IMR-90 (cell line): ENCODE data around the gene RAD51B. TPM values are rescaled to one million over a fixed set of nuclear protein-coding genes. Genes with fewer than 3 reads are reported as not detected.

ENCODE experiments used
- ATAC-seq: fragments of 200-7000 bp; cut with Tn5 transposase; 2 replicates; pipeline ENCODE4 v1.9.1; 2020; ENCODE audit warnings: low read depth, mild to moderate bottlenecking, moderate library complexity
- BruUV-seq: library from RNA; stranded (reverse); fragments of 400-500 nt; replicated peaks from 2 replicates; lab custom pipeline; 2021; lab: Mats Ljungman, UMichigan
- CTCF ChIA-PET: fragments of 300-600 bp; formaldehyde crosslinking; extraction: SDS; loops from one replicate; lab custom pipeline; 2021; ENCODE audit warnings: antibody characterized with exemption; lab: Yijun Ruan, JAX
- POLR2A ChIA-PET: fragments of 300-600 bp; sonication (Branson Sonifier 250); formaldehyde crosslinking; loops from one replicate; lab custom pipeline; 2022; ENCODE audit warnings: antibody characterized with exemption; ENCODE audit not compliant: unreplicated experiment; lab: Charles Lee
- DNase-seq: peaks from one replicate; pipeline ENCODE4 v3.0.0; 2013
- H2AFZ ChIP-seq: replicated peaks from 2 replicates; pipeline ENCODE3; 2013; ENCODE audit warnings: low read length, mild to moderate bottlenecking; ENCODE audit not compliant: poor library complexity
- H2AK5ac ChIP-seq: 2 replicates; pipeline ENCODE4 v1.6.1; 2013; ENCODE audit warnings: low read depth, low read length, inconsistent platforms
- H2AK9ac ChIP-seq: replicated peaks from 2 replicates; pipeline ENCODE3; 2013; ENCODE audit warnings: mild to moderate bottlenecking, low read depth, low read length, moderate library complexity; ENCODE audit not compliant: poor library complexity
- H2BK120ac ChIP-seq: 2 replicates; pipeline ENCODE4 v1.6.1; 2013; ENCODE audit warnings: low read depth, low read length, inconsistent platforms
- H2BK15ac ChIP-seq: 3 replicates; pipeline ENCODE4 v1.6.1; 2013; ENCODE audit warnings: low read depth, low read length, inconsistent platforms
- H2BK20ac ChIP-seq: 2 replicates; pipeline ENCODE4 v1.6.1; 2013; ENCODE audit warnings: low read depth, mild to moderate bottlenecking, inconsistent platforms, low read length, moderate library complexity
- H2BK5ac ChIP-seq: 2 replicates; pipeline ENCODE4 v1.6.1; 2013; ENCODE audit warnings: mild to moderate bottlenecking, low read depth, low read length, inconsistent platforms; ENCODE audit not compliant: poor library complexity, severe bottlenecking
- H3K14ac ChIP-seq: replicated peaks from 2 replicates; pipeline ENCODE4 v1.6.1; 2013; ENCODE audit warnings: low read depth, low read length, inconsistent platforms
- H3K18ac ChIP-seq: 2 replicates; pipeline ENCODE4 v1.6.1; 2013; ENCODE audit warnings: low read depth, low read length, control low read depth
- H3K23ac ChIP-seq: 2 replicates; pipeline ENCODE4 v1.6.1; 2013; ENCODE audit warnings: low read depth, low read length, inconsistent platforms
- H3K27ac ChIP-seq: 2 replicates; pipeline ENCODE4 v1.5.1; 2013; ENCODE audit warnings: mild to moderate bottlenecking, control low read depth, low read length; ENCODE audit not compliant: insufficient read depth
- H3K27me3 ChIP-seq: 2 replicates; pipeline ENCODE4 v1.6.1; 2013; ENCODE audit warnings: low read length; ENCODE audit not compliant: control insufficient read depth, insufficient read depth
- H3K36me3 ChIP-seq: 2 replicates; pipeline ENCODE4 v1.6.1; 2013; ENCODE audit warnings: low read length, mixed read lengths; ENCODE audit not compliant: control insufficient read depth, insufficient read depth
- H3K4ac ChIP-seq: 2 replicates; pipeline ENCODE4 v1.6.1; 2013; ENCODE audit warnings: low read depth, low read length, inconsistent platforms
- H3K4me1 ChIP-seq: 2 replicates; pipeline ENCODE4 v1.6.1; 2013; ENCODE audit warnings: low read length, mixed read lengths; ENCODE audit not compliant: control insufficient read depth, insufficient read depth
- H3K4me2 ChIP-seq: 2 replicates; pipeline ENCODE4 v1.6.1; 2013; ENCODE audit warnings: low read depth, mild to moderate bottlenecking, control low read depth, low read length, moderate library complexity
- H3K4me3 ChIP-seq: 2 replicates; pipeline ENCODE4 v1.5.1; 2013; ENCODE audit warnings: low read depth, mild to moderate bottlenecking, control low read depth, low read length, moderate library complexity; ENCODE audit not compliant: insufficient read depth
- H3K56ac ChIP-seq: 2 replicates; pipeline ENCODE4 v1.6.1; 2013; ENCODE audit warnings: low read length, inconsistent platforms; ENCODE audit not compliant: insufficient read depth; ENCODE audit errors: extremely low read depth
- H3K79me1 ChIP-seq, 2 experiments: 2 replicates each; pipeline ENCODE4 v1.6.1; 2013; ENCODE audit warnings: low read length in 2 of 2, inconsistent platforms in 1 of 2, low read depth in 1 of 2
- H3K9ac ChIP-seq: 2 replicates; pipeline ENCODE4 v1.6.1; 2013; ENCODE audit warnings: low read depth, low read length, control low read depth
- H3K9me1 ChIP-seq: 2 replicates; pipeline ENCODE4 v1.6.1; 2013; ENCODE audit warnings: low read length, inconsistent platforms; ENCODE audit not compliant: insufficient read depth
- H3K9me3 ChIP-seq: 2 replicates; pipeline ENCODE4 v1.6.1; 2013; ENCODE audit warnings: low read length; ENCODE audit not compliant: control insufficient read depth, insufficient read depth
- H4K20me1 ChIP-seq: 2 replicates; pipeline ENCODE4 v1.6.1; 2013; ENCODE audit warnings: low read length, inconsistent platforms; ENCODE audit not compliant: insufficient read depth
- H4K5ac ChIP-seq: 2 replicates; pipeline ENCODE4 v1.6.1; 2013; ENCODE audit warnings: mild to moderate bottlenecking, low read depth, low read length, control low read depth
- H4K8ac ChIP-seq, 2 experiments: 2 replicates each; pipeline ENCODE4 v1.6.1; 2013; ENCODE audit warnings: low read depth in 2 of 2, low read length in 2 of 2, control low read depth in 1 of 2, inconsistent platforms in 1 of 2
- H4K91ac ChIP-seq: 2 replicates; pipeline ENCODE4 v1.6.1; 2013; ENCODE audit warnings: low read depth, low read length, inconsistent platforms; ENCODE audit not compliant: insufficient read depth
- BHLHE40 ChIP-seq: fragments of 150-350 bp; IDR thresholded peaks from 2 replicates; pipeline ENCODE4 v1.6.1; 2016; ENCODE audit warnings: mild to moderate bottlenecking, low read depth, low read length
- CEBPB ChIP-seq: IDR thresholded peaks from 2 replicates; pipeline ENCODE4 v1.6.1; 2012; ENCODE audit warnings: low read depth, low read length, improper control_type of control experiment
- CHD1 ChIP-seq: IDR thresholded peaks from 2 replicates; pipeline ENCODE4 v1.6.1; 2012; ENCODE audit warnings: low read depth, low read length, improper control_type of control experiment
- CTCF ChIP-seq: conservative IDR thresholded peaks from 2 replicates; pipeline ENCODE4 v1.5.1; 2012; ENCODE audit warnings: mild to moderate bottlenecking, low read depth, low read length, improper control_type of control experiment
- ELK1 ChIP-seq: fragments of 150-350 bp; IDR thresholded peaks from 2 replicates; pipeline ENCODE4 v1.6.1; 2016; ENCODE audit warnings: low read depth, mild to moderate bottlenecking, low read length, moderate library complexity, borderline replicate concordance
- FOS ChIP-seq: fragments of 150-350 bp; IDR thresholded peaks from 2 replicates; pipeline ENCODE4 v1.6.1; 2016; ENCODE audit warnings: low read depth, low read length
- MAFK ChIP-seq: IDR thresholded peaks from 2 replicates; pipeline ENCODE4 v1.6.1; 2012; ENCODE audit warnings: low read depth, low read length, improper control_type of control experiment
- MAZ ChIP-seq: IDR thresholded peaks from 2 replicates; pipeline ENCODE4 v1.6.1; 2012; ENCODE audit warnings: low read depth, mild to moderate bottlenecking, low read length, improper control_type of control experiment, moderate library complexity, borderline replicate concordance
- MXI1 ChIP-seq: IDR thresholded peaks from 2 replicates; pipeline ENCODE4 v1.6.1; 2012; ENCODE audit warnings: low read depth, mild to moderate bottlenecking, low read length, moderate library complexity, borderline replicate concordance
- NFE2L2 ChIP-seq: fragments of 150-350 bp; IDR thresholded peaks from 2 replicates; pipeline ENCODE4 v1.6.1; 2016; ENCODE audit warnings: low read depth, mild to moderate bottlenecking, low read length
- POLR2A ChIP-seq: IDR thresholded peaks from 2 replicates; pipeline ENCODE4 v1.6.1; 2012; ENCODE audit warnings: mild to moderate bottlenecking, low read depth, low read length
- RAD21 ChIP-seq: IDR thresholded peaks from 2 replicates; pipeline ENCODE4 v1.6.1; 2012; ENCODE audit warnings: low read length, improper control_type of control experiment
- RCOR1 ChIP-seq: IDR thresholded peaks from 2 replicates; pipeline ENCODE4 v1.6.1; 2012; ENCODE audit warnings: mild to moderate bottlenecking, low read length, improper control_type of control experiment; ENCODE audit not compliant: insufficient replicate concordance
- RFX5 ChIP-seq: IDR thresholded peaks from 2 replicates; pipeline ENCODE4 v1.8.0; 2012; ENCODE audit warnings: low read depth, mild to moderate bottlenecking, low read length, moderate library complexity
- SMC3 ChIP-seq: fragments of 150-350 bp; IDR thresholded peaks from 2 replicates; pipeline ENCODE4 v1.6.1; 2016; ENCODE audit warnings: low read depth, mild to moderate bottlenecking, antibody characterized with exemption, low read length, moderate library complexity
- USF2 ChIP-seq: fragments of 150-350 bp; IDR thresholded peaks from 2 replicates; pipeline ENCODE4 v1.6.1; 2017; ENCODE audit warnings: mild to moderate bottlenecking, antibody characterized with exemption, low read length, low read depth
- WGBS, 2 experiments: methylation state at CpG; one replicate each; pipeline versions ENCODE4 v1.1.5 to v1.1.7; 2013; ENCODE audit warnings: missing lambda C conversion rate in 2 of 2; ENCODE audit not compliant: insufficient read length in 1 of 2; ENCODE audit errors: extremely low coverage in 2 of 2; 5-methylcytosine and 5-hydroxymethylcytosine counted together
- dilution Hi-C: fragments of 300-500 bp; cut with HindIII; formaldehyde crosslinking; loops from one replicate; pipeline ENCODE4 v1.14.3; 2018; ENCODE audit warnings: low sequenced_read_pairs; ENCODE audit not compliant: unreplicated experiment
- in situ Hi-C: fragments of 300-500 bp; cut with MboI; formaldehyde crosslinking; loops from 3 replicates; pipeline ENCODE4 v1.14.3; 2019; ENCODE audit warnings: low sequenced_read_pairs, inconsistent platforms, mixed read lengths
- intact Hi-C: fragments of 100-400 bp; cut with micrococcal nuclease; formaldehyde crosslinking; loops from 2 replicates; pipeline ENCODE4 v1.10.0; 2022
- polyA plus RNA-seq, 3 experiments: library from polyadenylated mRNA; depleted of rRNA; stranded (reverse); fragments of >200 nt; gene quantifications; 2 replicates each; pipeline ENCODE4 v1.2.3, GENCODE V29; 2012; ENCODE audit warnings: low replicate concordance in 1 of 3
- total RNA-seq: library from RNA; depleted of rRNA; stranded (reverse); fragments of >200 nt; gene quantifications from 2 replicates; pipeline ENCODE4 v1.2.3, GENCODE V29; 2012

The RAD51B gene
- total and polyA plus RNA-seq, 2 of the 4 experiments (the other 2 are of a cell fraction) = 5.1 to 18.8 TPM

DNA sequence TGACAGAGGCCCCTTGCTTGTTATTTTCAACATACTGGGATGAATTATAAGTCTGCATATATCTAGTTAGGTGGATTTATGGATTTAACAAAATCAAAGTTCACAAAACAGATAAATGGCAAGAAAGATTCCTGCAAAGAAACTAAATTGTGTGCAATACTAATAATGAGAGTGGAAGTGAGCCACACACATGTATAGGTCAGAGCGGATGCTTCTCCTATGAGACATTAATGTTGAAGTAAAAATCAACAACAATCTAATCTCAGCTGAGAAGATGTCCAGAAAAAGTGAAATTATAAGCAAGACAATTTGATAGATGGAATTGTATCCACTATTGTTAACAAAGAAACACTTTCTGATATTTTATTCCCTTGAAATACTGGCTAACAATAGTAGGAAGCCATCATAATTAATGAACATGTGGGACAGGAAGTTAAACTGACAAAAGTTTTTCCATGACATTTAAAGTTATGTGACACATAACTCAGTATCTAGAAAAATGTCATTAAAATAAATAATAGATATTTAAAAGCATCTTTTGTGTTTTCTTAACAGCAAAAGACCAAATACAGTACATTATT lies 39.7 kb downstream of the RAD51B start:
- ChIA-PET CTCF (no interaction called here), POLR2A (no interaction called here)
- no peak overlapping the region for H3K27ac ChIP-seq
- H4K8ac ChIP-seq = no peak overlapping the region
- 0 out of 2 replicates have a peak, but pooled peaks cover 3% of the 10 kb centered on the region for H3K9me1 ChIP-seq
- no peak overlapping the region for H2AK5ac ChIP-seq
- no peak for TF ChIP-seq SMC3
- no peak for TF ChIP-seq POLR2A
- no peak for TF ChIP-seq MAZ
- no peak for TF ChIP-seq RCOR1
- TF ChIP-seq USF2 = no peak
- no peak for TF ChIP-seq CHD1
- TF ChIP-seq NFE2L2 = no peak
- no peak for TF ChIP-seq MAFK
- TF ChIP-seq ELK1 = no peak
- TF ChIP-seq CTCF = no peak
- TF ChIP-seq RAD21 = no peak
- no peak for TF ChIP-seq CEBPB
- TF ChIP-seq RFX5 = no peak
- TF ChIP-seq MXI1 = no peak
- TF ChIP-seq FOS = no peak
- TF ChIP-seq BHLHE40 = no peak
- H3K23ac ChIP-seq = no peak overlapping the region
- dilution Hi-C loops = no loop called here
- no peak overlapping the region for H2BK5ac ChIP-seq
- in situ Hi-C loops = no loop called here
- no CpG with 5 or more reads among the region's 1 CpG for WGBS, 2 experiments
- H3K4ac ChIP-seq = no peak overlapping the region; the same call in 1 of the 2 replicates
- no peak overlapping the region for H4K91ac ChIP-seq
- no peak overlapping the region for H4K5ac ChIP-seq
- no peaks in the 10 kb centered on the region for H4K20me1 ChIP-seq
- no peak overlapping the region for H2BK20ac ChIP-seq
- no peaks in the 10 kb centered on the region for H3K4me1 ChIP-seq
- no peak overlapping the region for H3K14ac ChIP-seq
- H3K4me2 ChIP-seq = no peak overlapping the region
- no peak overlapping the region for H2AK9ac ChIP-seq
- intact Hi-C loops = no loop called here
- no peaks in the 10 kb centered on the region for H3K27me3 ChIP-seq
- no peaks in the 10 kb centered on the region for H3K36me3 ChIP-seq
- no peak overlapping the region for H2AFZ ChIP-seq
- H3K9ac ChIP-seq = no peak overlapping the region
- H3K18ac ChIP-seq = no peak overlapping the region
- H3K9me3 ChIP-seq = no peaks in the 10 kb centered on the region
- BruUV-seq = no TSS peak
- no peak overlapping the region for H2BK15ac ChIP-seq
- no peak for ATAC-seq
- peak; percentile 12 for DNase-seq
- no peaks in the 10 kb centered on the region for H3K79me1 ChIP-seq
- no peak overlapping the region for H2BK120ac ChIP-seq
- H3K4me3 ChIP-seq = no peak overlapping the region
- no peak overlapping the region for H3K56ac ChIP-seq
